RWPE1 (cell line): ENCODE results near the gene IQGAP1.
"Not testable (repeated sequence)": the region's sequence is repeated elsewhere in the genome, so short reads cannot be mapped to it uniquely, and the experiment has no call there.

Experiments used
- CTCF ChIA-PET: fragments of 350-600 bp; sonication (Branson Sonifier 250); formaldehyde crosslinking; extraction: SDS; loops from one replicate; lab custom pipeline; 2021; lab: Yijun Ruan, JAX
- POLR2A ChIA-PET: fragments of 400-600 bp; formaldehyde crosslinking; extraction: SDS; loops from one replicate; lab custom pipeline; 2020; ENCODE audit warnings: antibody characterized with exemption; ENCODE audit not compliant: low non-redundant PET; lab: Yijun Ruan, JAX
- DNase-seq: peaks from one replicate; pipeline ENCODE4 v3.0.0; 2012; ENCODE audit warnings: low spot score
- H3K27ac ChIP-seq: fragments of 450-650 bp; 2 replicates; pipeline ENCODE4 v1.5.1; 2017
- TF ChIP-seq, protein P1 (sequence below): fragments of 450-650 bp; conservative IDR thresholded peaks from 2 replicates; pipeline ENCODE4 v1.5.1; 2017; ENCODE audit warnings: low read depth, mild to moderate bottlenecking

Gene IQGAP1

DNA sequence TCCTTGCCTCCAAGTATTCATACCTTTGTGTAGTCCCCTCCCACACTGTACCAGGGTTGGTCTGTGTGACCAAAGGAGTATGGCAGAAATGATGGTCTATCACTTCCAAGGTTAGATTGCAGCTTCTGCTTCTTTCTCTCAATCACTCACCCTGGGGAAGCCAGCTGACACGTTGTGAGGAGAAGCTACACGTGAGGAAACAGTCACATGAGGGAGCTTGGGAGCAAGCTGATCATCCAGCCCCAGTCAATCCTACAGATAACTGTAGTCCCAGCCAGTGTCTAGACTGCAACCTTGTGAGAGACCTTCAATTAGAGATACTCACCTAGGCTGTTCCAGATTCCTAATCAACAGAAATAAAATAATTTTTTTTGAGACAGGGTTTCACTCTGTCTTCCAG, 42.2 kb upstream of the IQGAP1 start:
- no peak overlapping the region for H3K27ac ChIP-seq
- ChIA-PET CTCF (interaction anchor here (0.6 kb wide), 1 partner anchor 12 kb away, joined by 3 read pairs; no protein-coding TSS in a partner anchor), POLR2A (no interaction called here)
- TF ChIP-seq, protein P1, sequence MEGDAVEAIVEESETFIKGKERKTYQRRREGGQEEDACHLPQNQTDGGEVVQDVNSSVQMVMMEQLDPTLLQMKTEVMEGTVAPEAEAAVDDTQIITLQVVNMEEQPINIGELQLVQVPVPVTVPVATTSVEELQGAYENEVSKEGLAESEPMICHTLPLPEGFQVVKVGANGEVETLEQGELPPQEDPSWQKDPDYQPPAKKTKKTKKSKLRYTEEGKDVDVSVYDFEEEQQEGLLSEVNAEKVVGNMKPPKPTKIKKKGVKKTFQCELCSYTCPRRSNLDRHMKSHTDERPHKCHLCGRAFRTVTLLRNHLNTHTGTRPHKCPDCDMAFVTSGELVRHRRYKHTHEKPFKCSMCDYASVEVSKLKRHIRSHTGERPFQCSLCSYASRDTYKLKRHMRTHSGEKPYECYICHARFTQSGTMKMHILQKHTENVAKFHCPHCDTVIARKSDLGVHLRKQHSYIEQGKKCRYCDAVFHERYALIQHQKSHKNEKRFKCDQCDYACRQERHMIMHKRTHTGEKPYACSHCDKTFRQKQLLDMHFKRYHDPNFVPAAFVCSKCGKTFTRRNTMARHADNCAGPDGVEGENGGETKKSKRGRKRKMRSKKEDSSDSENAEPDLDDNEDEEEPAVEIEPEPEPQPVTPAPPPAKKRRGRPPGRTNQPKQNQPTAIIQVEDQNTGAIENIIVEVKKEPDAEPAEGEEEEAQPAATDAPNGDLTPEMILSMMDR: no peak
- no peak for DNase-seq

DNA sequence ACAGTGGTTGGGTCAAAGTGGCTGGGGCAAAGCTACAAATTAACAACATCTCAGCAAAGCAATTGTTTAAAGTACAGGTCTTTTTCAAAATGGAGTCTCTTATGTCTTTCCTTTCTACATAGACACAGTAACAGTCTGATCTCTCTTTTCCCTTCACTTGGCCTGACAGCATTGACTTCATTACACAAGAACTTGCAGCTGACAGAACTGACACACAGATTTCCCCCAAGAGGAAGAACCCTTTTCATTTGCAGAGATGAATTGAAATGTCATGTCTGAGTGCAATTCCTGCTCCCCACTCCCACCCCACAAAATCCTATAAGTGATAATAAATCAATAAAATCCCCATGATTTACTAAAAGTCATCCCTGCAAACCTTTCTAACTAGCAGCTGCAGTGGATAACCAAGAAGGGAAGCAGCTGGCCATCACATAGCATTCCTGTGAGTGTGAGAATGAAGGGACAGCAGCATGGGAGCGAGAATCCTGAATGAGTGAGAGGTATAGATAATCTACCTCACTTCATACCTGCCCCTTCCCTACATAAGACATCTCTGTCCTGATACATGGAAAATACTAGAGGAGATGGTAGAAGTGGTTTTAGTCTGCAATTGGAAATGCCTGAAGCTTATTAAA, 40.5 kb upstream of the IQGAP1 start:
- CTCF ChIA-PET: interaction anchor here (1.2 kb wide), 1 partner anchor 9 kb away, joined by 3 read pairs; no protein-coding TSS in a partner anchor

DNA sequence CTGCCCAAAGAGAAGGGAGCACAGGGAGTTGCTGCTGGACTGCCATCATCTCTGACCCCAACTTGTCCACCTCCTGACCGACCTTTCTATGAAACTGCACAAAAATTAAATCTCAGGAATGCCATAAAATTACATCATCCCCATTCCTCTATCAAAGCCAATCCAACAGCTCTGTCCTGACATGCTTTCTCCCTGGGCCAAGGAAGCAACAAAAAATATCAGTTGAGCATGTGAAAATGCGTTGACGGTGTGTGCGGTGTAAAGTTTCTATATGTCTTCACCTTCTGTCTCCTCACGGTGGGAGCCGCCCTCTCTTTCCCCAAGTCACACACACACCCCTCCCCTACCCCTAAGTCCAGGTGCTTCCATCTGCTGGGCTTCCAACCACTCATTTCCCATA, 39.6 kb upstream of the IQGAP1 start:
- peak overlapping the region; percentile 69 for H3K27ac ChIP-seq
- ChIA-PET CTCF (no interaction called here), POLR2A (no interaction called here)
- no peak for DNase-seq
- TF ChIP-seq, protein P1: no peak

More for the DNA sequence above, 40.5 kb upstream of the IQGAP1 start:
- H3K27ac ChIP-seq, DNase-seq, POLR2A ChIA-PET: not testable (repeated sequence)

DNA sequence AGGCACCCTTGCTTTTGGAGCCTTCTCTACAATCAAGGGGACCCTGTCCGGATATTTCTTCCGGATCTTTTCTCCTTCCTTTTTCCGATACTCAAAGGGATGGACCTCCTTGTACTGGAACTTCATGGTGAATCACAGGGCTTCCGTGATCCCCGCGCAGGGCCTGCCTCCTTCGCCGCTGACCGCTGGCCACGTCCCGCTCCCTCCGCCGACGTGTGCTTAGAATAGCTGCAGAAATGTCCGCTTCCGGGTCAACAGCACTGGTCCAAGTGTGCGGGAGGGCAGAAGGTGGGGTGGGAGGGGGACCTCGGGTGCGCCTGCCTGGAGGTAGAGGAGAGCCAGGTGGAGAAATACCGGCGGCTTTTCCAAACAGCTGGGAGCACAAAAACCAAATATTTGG, 39.0 kb upstream of the IQGAP1 start:
- ChIA-PET CTCF (no interaction called here), POLR2A (no interaction called here)
- H3K27ac ChIP-seq: peak overlapping the region; percentile 69
- TF ChIP-seq, protein P1: no peak
- DNase-seq: no peak

DNA sequence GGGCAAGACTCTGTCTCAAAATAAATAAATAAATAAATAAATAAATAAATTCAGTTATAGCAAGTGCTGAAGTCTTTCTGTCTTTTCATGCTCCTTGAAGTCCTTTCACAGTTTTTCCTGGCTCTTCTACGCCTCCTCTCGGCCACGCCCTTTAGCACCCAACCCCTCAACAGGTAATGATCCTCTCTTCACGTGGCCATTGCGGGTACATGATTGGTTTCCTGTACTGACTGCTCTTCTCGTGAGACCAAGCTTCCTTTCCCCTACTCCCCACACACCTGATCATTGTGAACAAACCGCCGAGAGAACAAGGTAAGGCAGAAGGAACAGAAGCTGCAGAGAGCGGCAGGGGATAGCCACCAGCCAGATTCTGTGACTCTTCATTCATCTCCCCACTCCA, 38.2 kb upstream of the IQGAP1 start:
- no peak for DNase-seq
- TF ChIP-seq, protein P1: no peak
- POLR2A ChIA-PET: no interaction called here
- H3K27ac ChIP-seq: peak overlapping the region; percentile 69
- CTCF ChIA-PET: no interaction called here

DNA sequence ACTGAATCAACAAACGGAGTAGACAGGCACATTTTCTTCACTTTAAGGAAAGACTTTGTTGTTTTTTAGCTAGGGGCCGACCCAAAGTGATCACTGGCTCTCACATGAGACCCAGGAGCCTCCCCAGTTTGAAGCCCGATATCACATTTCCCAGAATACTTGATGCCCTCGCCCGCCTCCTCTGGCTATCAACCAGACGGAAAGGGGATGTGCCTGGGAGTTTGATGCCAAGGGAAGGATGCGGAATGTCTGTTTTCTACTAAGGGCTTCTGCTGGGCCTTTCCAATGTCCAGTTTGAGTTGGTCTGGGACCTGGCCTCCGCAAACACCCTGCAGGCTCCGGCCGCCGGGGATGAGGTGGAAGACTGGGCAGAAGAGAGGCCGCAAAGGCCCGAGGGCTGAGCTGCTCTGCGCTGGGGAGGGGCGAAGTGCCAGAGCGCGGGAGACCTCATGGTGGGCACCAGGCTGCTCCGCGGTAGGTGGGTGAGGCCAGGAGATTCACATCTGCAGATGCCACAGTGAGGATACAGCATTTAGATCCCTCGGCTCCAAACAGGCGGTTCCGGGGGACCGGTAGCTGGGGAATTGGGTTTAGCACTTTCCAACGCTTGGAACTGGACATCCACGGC, 36.4 kb upstream of the IQGAP1 start:
- TF ChIP-seq, protein P1: no peak

More for the DNA sequence above, 36.4 kb upstream of the IQGAP1 start:
- DNase-seq: no peak
- CTCF ChIA-PET: interaction anchor here (1.0 to 1.7 kb wide), 3 partner anchors 11 to 32 kb away, joined by 3 to 6 read pairs (median 5); no protein-coding TSS in a partner anchor
- peak overlapping the region; percentile 81 for H3K27ac ChIP-seq
- POLR2A ChIA-PET: interaction anchor here (0.6 to 1.4 kb wide), 2 partner anchors 35 to 36 kb away, joined by 4 to 7 read pairs; partner anchors contain the start of gene IQGAP1
